Activated effector memory CD4-positive, alpha-beta T cell treated with anti-CD3 and anti-CD28 coated beads, Interleukin-2, amount 50 U/mL, for 16 hours (primary cell): ENCODE data around the gene SERTM1.

Experiments
- DNase-seq: peaks from one replicate; pipeline ENCODE4 v3.0.0-alpha.2; 2020

The SERTM1 gene

GRCh38 chr13:36673838-36674326, at the start of gene SERTM1:
TSS of gene SERTM1 (plus strand) at chr13:36674020. CDS start at chr13:36695079, 21,059 bp downstream.
- no peak for DNase-seq

DNA sequence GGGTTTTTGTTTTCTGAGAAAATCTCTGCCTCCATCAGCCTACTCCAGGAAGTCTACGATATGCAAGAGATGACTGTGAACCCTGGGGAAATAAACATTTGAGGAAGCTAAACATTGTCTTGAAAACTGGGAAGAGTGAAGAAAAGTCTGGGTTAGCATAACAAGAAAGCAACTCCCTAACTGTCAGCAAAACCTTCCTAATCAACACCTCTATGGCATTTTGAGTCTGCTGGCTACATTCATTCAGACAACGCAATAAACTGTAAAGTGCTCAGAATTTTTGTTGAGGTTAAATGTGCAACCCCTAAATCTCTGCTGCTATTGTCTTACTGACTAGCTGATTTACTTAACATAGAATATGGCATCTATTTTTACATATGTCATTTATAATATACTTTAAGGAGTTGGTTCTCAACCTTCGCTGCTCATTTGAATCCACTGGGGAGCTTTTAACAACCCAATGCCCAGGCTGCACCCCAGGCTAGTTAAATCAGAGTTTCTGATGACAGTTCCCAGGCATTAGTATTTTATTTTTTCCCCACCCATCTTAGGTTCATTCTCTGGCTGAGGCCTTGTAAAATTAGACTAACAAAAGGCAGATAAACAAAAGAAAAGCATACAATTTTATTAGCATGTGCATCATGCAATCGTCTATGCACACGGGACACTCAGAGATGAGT, 45.3 kb upstream of the SERTM1 start:
- no peak for DNase-seq

DNA sequence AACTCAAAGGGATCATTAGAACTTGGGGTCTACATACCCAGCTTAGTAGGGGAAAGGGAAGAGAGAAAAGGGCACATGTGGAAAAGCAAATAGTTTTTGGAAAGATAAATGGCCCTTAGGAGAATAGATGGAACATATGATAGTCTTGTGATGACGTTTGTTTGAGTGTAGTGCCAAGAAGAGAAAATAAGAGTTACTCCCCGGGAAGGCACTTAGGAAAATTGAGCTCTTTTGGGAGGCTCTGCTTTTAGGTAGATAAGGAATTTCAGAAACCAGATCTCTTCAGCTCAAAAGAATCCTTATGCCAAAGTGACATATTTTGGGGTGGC, 44.8 kb upstream of the SERTM1 start:
- no peak for DNase-seq

DNA sequence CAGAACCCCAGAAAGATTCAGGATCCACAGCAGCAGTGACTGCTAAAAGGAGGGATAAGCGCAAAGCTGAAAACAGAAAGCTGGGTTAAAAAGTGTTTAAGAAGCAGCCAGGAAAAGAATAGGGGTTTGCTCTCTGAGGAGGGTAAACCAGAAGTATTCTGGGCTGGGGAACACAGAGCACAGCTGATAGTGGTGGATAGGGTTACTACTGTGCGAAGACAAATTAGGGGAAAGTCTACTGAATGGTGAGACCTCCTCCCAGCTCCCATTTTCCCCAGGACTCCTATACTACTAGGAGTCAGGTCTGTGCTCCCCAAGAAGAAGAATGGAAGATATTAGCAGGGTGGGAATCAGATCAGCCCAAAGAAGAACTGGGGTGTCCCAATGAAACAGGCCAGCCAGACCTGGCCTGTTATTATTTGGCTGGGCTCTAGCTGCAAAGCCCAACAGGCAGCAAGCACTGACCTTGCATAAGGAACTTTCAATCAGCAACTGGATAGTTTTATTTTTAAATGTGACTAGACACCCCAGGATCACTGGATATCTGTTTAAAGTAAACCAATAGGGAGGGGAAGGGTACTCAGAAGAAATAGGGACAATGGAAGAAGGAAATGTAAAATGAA, 43.5 kb upstream of the SERTM1 start:
- no peak for DNase-seq

- no peak for DNase-seq
Observed at GRCh38 chr13:36639610-36640009, 34.2 kb upstream of the SERTM1 start.

DNA sequence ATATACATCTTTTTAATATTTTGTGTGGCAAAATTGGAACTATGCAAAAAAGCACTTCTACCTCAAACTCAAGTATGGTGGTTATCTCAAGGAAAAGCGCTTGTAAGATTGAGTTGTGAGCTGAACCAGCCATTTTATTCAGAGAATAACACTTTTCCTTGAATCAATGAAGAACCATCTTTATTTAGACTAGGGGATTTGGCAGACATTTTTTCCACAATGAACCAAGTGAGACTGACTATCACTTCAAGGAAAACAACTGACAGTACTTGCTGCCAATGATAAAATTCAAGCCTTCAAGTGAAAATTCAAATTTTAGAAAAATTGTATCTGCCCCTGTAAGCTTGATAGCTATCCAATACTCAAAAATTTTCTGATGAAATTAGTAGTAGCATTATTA, 23.2 kb upstream of the SERTM1 start:
- DNase-seq = no peak

DNA sequence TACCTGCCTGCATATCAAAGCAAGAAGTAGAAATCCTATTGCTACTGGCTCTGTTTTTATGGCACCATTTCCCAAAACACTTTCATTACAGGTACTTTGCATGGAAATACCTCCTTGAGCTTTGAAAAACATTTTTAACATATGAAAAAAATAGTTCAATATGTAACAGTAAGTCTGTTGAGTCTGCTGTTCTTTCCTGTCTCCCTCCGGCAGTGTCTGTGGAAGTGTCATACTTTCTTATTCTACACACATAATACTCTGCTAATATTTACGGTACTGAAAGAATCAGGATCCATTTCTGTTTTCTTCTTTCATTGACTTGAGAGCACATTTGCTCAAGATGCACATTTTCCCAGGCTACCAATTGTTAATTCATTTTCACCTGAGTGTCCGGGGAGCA, 8.2 kb upstream of the SERTM1 start:
- DNase-seq = no peak

DNA sequence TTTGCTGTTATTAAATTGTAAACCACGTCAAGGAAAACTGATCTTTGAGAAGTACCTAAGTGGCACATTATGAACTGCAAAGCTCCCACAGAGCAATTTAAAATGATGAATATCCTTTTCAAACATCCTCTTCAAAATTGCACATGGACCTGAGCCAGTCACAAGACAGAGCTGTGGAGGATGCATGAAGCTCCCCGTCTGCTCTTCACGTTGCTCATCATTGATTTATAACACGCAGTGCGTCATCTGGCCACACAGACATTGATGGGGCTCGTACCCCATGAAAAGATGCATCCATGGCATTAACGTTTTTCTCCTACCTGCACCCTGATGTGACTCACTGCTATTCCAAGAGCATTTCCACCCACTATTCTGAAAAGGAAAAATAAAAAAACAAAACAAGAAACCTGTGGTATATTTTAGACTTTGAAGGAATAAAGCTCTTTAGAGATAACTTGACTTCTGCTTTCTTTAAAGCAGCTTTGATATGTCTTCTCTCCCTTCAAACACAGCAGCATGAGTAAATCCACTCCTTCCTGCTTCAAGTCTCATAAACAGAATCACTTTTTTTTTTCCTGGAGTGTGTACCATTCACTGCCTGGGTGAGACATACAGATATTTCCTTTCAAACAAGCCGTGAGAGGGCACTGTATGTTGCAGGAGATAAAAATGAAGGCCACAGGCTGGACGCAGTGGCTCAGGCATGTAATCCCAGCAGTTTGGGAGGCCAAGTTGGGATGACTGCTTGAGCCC, 7.2 kb upstream of the SERTM1 start:
- DNase-seq = no peak

DNA sequence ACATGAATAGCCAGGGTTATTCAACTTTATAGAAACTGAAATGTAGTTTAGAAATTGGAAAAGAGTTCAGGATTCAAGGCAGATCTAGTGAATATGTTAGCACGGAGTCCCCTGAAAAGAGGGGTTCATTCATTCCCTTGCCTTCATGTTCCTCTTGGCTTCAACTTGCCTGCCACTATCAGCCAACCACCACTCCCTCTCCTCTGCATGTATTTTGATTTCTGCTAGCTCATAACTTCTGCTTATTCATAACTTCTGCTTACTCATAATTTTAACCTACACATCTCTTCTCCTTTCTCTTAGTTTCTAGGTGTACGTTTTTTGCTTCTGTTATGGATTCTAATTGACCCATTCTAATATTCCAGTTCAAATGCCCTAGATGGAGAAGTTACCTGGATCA, 5.5 kb upstream of the SERTM1 start:
- DNase-seq = no peak

- DNase-seq = no peak
Observed at GRCh38 chr13:36673352-36673751, 468 bp upstream of the SERTM1 start.

DNA sequence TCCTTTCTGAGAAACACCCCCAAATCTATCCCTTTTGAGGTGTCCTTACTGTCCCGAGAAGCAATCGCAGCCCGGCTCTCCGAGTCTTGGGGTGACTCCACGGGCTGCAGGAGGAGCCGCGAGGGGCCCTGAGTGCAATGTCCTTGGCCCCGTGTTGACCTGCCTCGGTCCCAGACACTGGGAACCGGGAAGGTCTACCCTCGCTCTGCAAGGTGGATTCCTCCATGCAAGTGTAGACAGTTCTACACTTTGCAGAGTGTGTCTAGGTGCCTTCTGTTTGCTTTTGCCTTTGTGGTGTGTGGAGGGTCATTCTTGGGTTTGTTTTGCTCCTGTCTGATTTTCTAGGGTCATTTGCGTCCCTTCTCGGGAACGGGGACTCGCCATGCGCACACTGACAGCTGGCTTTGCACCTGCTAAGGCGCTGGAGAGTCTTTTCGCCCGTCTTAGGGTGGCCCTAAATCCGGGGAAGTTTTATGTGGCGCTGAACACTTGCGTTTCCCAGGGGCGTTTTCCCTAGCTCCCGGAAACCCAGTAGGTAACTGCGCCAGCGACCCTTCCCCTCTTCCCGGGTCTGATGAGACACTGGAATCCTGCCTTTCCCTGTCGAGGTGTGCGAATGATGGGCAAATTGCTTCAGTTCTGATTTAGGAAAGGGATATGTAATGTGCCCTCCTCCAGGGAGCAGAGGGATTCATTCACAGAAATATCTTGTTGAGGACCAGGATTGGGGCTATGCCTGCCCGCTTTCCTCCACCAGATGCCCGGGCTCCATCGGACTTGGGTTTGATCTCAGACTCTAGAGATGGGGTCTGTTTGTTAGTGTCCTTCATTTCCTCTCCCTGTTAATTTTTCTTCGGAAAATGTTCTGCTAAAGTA, 755 bp downstream of the SERTM1 start:
- DNase-seq = no peak

DNA sequence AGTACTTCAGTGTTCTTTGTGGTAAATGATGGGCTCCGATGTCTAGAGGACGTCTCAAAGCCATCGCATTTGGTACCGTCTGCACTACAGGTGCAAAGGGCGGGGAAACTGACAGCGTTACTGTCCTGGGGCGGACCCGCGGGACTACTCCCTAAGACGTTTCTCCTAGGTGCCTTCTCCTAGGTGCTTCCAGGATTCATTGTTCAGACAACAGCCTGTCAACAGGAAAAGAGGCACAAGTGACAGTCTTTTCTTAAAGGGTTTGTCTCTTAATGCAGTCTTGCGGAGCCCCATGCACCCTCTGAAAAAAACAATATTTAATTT, 1.4 kb downstream of the SERTM1 start:
- DNase-seq = no peak

GRCh38 chr13:36680913-36681312, 7.1 kb downstream of the SERTM1 start:
- no peak for DNase-seq

- no peak for DNase-seq
Observed at GRCh38 chr13:36681894-36682624, 8.2 kb downstream of the SERTM1 start.

- no peak for DNase-seq
Observed at GRCh38 chr13:36683701-36684100, 9.9 kb downstream of the SERTM1 start.

DNA sequence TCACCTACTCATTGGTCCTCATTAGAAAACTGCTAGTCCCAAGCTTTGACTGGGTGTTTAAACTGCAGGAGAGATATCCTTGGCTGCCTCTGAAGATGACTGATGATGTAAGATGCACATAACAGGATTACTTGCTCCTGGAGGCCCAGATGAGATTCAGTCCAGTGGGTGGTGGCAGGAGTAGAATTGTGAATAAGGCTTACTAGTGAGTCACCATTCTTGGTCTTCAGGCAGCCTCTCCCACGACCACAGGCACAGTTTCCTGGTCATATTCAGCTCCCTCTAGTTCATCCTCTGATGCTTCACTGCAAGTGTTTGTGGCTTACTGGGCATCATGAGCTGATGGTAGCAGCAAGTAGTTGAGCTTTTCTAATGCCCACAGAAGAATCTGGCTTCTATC, 12.1 kb downstream of the SERTM1 start:
- DNase-seq = no peak

DNA sequence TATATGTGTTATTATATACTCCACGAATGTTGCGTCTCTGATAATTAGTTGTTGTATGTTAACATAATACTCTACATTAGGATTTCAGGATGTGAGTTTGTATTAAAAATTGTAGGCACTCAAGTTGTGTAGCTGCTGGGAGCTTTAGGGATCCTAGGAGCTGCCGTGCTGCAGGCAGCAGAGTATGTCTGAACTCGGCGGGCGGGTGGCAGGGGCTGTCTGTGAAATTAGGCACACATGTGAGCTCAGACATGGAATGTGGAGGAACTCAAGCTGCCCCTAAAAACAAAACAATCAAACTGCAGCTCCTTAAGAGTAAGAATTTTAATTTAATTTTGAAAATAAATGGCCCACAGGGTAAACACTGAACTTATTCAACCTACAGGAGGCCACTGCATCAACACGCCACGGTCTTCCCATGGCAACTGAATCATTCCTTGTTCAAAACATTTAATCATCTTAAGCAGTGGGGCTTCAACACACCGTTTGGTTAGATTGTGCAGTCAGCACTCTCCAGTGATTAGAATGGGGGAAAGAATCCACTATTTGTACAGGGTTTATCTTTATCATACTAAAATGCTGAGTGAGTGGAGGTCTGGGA, 22.7 kb downstream of the SERTM1 start:
- no peak for DNase-seq

DNA sequence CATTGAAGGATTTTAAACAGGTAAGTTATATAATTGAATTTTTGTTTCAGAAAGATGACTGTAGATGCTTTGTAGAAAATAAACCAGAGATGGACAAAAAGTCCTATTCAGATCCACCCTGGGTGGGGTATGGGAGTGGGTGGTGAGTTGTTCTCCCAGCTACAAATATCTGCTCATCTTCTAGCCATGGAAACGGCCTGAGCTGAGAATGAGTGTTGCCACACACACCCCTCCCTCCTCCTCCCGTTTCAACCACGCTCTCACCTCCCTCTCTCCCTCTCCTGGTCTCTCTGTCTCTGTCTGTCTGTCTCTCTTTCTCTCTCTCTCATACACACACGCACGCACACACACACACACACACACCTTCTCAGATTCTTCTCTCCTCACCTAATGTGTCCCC, 26.4 kb downstream of the SERTM1 start:
- DNase-seq = no peak

- DNase-seq = no peak
Observed at GRCh38 chr13:36706755-36707154, 32.9 kb downstream of the SERTM1 start.

GRCh38 chr13:36709136-36709890, 35.5 kb downstream of the SERTM1 start:
- no peak for DNase-seq

GRCh38 chr13:36710396-36710795, 36.6 kb downstream of the SERTM1 start:
- no peak for DNase-seq
